SU-DHL-6 (cell line): Measurements from ENCODE around the gene RAI1.

Experiments used
- CTCF ChIP-seq: fragments of 200-600 bp; sonication (generic); IDR thresholded peaks from one replicate; pipeline ENCODE4 v1.5.1; 2017; ENCODE audit warnings: antibody characterized with exemption, mild to moderate bottlenecking, low read length, moderate library complexity; ENCODE audit not compliant: insufficient read depth, poor library complexity, severe bottlenecking
- EZH2phosphoT487 ChIP-seq: fragments of 200-600 bp; sonication (generic), shearing (Covaris generic); conservative IDR thresholded peaks from 2 replicates; pipeline ENCODE4 v1.6.1; 2018; ENCODE audit warnings: mild to moderate bottlenecking, antibody characterized with exemption, low read length, moderate library complexity, mixed read lengths

- TF ChIP-seq CTCF = no peak
- TF ChIP-seq EZH2phosphoT487 = no peak
Observed at GRCh38 chr17:17849147-17849820, 168.0 kb downstream of the RAI1 start.
